H1 (cell line): ENCODE data around the gene ELOVL6.

Experiments used
- BACH1 ChIP-seq: IDR thresholded peaks from 2 replicates; pipeline ENCODE4 v1.6.1; 2012; ENCODE audit warnings: low read length, improper control_type of control experiment
- CBX8 ChIP-seq: fragments of 300-800, 300-1000 bp; sonication (generic); IDR thresholded peaks from 2 replicates; pipeline ENCODE4 v1.7.1; 2016; ENCODE audit warnings: low read depth, low read length, borderline replicate concordance
- CEBPB ChIP-seq: IDR thresholded peaks from 2 replicates; pipeline ENCODE4 v1.6.1; 2012; ENCODE audit warnings: low read depth, low read length
- EGR1 ChIP-seq: IDR thresholded peaks from 2 replicates; pipeline ENCODE4 v1.6.1; 2011; ENCODE audit warnings: low read depth, low read length, borderline replicate concordance
- EZH2 ChIP-seq: fragments of 200-600 bp; sonication (generic); IDR thresholded peaks from 2 replicates; pipeline ENCODE4 v1.7.1; 2012; ENCODE audit warnings: low read depth, mild to moderate bottlenecking, moderate library complexity, low read length, inconsistent platforms; ENCODE audit not compliant: severe bottlenecking
- HDAC6 ChIP-seq: IDR thresholded peaks from one replicate; pipeline ENCODE4 v1.7.1; 2012; ENCODE audit warnings: low read depth, mild to moderate bottlenecking, inconsistent platforms, low read length, moderate library complexity
- POLR2A ChIP-seq, 2 experiments: IDR thresholded peaks; 1 replicate in 1 of 2; 2 replicates in 1 of 2; pipeline ENCODE4 v1.6.1; 2011; ENCODE audit warnings: low read depth in 2 of 2, low read length in 2 of 2, mild to moderate bottlenecking in 2 of 2; ENCODE audit errors: control extremely low read depth in 1 of 2
- POLR2AphosphoS5 ChIP-seq: IDR thresholded peaks from 2 replicates; pipeline ENCODE4 v1.6.1; 2011; ENCODE audit warnings: low read depth, low read length
- SP1 ChIP-seq: IDR thresholded peaks from 2 replicates; pipeline ENCODE4 v1.6.1; 2011; ENCODE audit warnings: low read depth, low read length
- TF ChIP-seq, protein P1 (sequence below), 3 experiments: IDR thresholded peaks; 1 replicate in 2 of 3; 2 replicates in 1 of 3; pipeline versions ENCODE4 v1.5.1 to v1.6.1; 2011; ENCODE audit warnings: low read length in 3 of 3, mild to moderate bottlenecking in 3 of 3, inconsistent platforms in 2 of 3, low read depth in 1 of 3, moderate library complexity in 1 of 3; ENCODE audit not compliant: insufficient read depth in 1 of 3; ENCODE audit errors: control extremely low read depth in 1 of 3

DNA sequence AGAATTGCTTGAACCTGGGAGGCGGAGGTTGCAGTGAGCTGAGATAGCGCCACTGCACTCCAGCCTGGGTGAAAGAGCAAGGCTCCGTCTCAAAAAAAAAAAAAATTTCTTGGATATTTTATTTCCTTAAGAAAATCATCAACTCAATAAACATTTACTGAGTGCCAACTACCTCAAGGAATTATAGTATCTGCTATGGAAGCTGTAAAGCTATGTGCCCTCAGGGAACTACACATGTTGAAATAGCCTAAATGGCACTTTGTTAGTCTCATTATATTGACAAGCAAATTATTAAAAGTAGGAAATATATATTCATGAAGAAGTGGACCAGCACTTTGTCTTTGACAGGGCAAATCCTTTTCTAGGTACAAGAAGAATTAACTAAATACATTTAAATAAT lies 40.8 kb downstream of the ELOVL6 start:
- TF ChIP-seq CEBPB (no peak), EGR1 (no peak), EZH2 (no peak), BACH1 (no peak), CBX8 (no peak), SP1 (no peak), POLR2A (IDR thresholded peaks at IDR 0.05; ENCODE audit: control extremely low read depth in 1 of 2, low read depth in 2 of 2, low read length in 2 of 2) (no peak), POLR2AphosphoS5 (no peak), HDAC6 (no peak)
- TF ChIP-seq, protein P1, sequence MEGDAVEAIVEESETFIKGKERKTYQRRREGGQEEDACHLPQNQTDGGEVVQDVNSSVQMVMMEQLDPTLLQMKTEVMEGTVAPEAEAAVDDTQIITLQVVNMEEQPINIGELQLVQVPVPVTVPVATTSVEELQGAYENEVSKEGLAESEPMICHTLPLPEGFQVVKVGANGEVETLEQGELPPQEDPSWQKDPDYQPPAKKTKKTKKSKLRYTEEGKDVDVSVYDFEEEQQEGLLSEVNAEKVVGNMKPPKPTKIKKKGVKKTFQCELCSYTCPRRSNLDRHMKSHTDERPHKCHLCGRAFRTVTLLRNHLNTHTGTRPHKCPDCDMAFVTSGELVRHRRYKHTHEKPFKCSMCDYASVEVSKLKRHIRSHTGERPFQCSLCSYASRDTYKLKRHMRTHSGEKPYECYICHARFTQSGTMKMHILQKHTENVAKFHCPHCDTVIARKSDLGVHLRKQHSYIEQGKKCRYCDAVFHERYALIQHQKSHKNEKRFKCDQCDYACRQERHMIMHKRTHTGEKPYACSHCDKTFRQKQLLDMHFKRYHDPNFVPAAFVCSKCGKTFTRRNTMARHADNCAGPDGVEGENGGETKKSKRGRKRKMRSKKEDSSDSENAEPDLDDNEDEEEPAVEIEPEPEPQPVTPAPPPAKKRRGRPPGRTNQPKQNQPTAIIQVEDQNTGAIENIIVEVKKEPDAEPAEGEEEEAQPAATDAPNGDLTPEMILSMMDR (IDR thresholded peaks at IDR 0.05; ENCODE audit: control extremely low read depth in 1 of 3, insufficient read depth in 1 of 3, low read depth in 1 of 3, low read length in 3 of 3), result no peak
